IPS-18c (cell line): ENCODE results near the gene TBX15.

Experiments used
- H3K4me3 ChIP-seq: 2 replicates; pipeline ENCODE4 v1.7.0; 2013; ENCODE audit warnings: low read depth, mild to moderate bottlenecking, low read length, moderate library complexity; ENCODE audit not compliant: insufficient read depth
- H3K9me3 ChIP-seq: one replicate; pipeline ENCODE4 v1.6.1; 2013; ENCODE audit warnings: mild to moderate bottlenecking, low read length, moderate library complexity; ENCODE audit not compliant: control insufficient read depth, insufficient read depth

The TBX15 gene

GRCh38 chr1:118894836-118895235 lies 93.3 kb downstream of the TBX15 start:
- Histone ChIP-seq H3K9me3 (no peaks in the 10 kb centered on the region), H3K4me3 (no peak overlapping the region)

GRCh38 chr1:118890851-118891384 lies 97.2 kb downstream of the TBX15 start:
- no peak overlapping the region for H3K4me3 ChIP-seq

GRCh38 chr1:118884946-118885345 lies 103.2 kb downstream of the TBX15 start:
- no peaks in the 10 kb centered on the region for H3K9me3 ChIP-seq
- H3K4me3 ChIP-seq = no peak overlapping the region

More at GRCh38 chr1:118890851-118891384, 97.2 kb downstream of the TBX15 start:
- no peaks in the 10 kb centered on the region for H3K9me3 ChIP-seq

GRCh38 chr1:118881751-118882150 lies 106.4 kb downstream of the TBX15 start:
- Histone ChIP-seq H3K4me3 (no peak overlapping the region), H3K9me3 (no peaks in the 10 kb centered on the region)

- H3K4me3 ChIP-seq = no peak overlapping the region
- H3K9me3 ChIP-seq = no peaks in the 10 kb centered on the region
These were observed 109.5 kb downstream of the TBX15 start for GRCh38 chr1:118878661-118879060.

- H3K4me3 ChIP-seq = no peak overlapping the region
- no peaks in the 10 kb centered on the region for H3K9me3 ChIP-seq
These were observed 110.3 kb downstream of the TBX15 start for GRCh38 chr1:118877668-118878396.

- H3K9me3 ChIP-seq = no peaks in the 10 kb centered on the region
These were observed 116.5 kb downstream of the TBX15 start for GRCh38 chr1:118871582-118872171.

GRCh38 chr1:118868387-118868786 lies 119.8 kb downstream of the TBX15 start:
- Histone ChIP-seq H3K4me3 (no peak overlapping the region), H3K9me3 (no peaks in the 10 kb centered on the region)

More at GRCh38 chr1:118871582-118872171, 116.5 kb downstream of the TBX15 start:
- no peak overlapping the region for H3K4me3 ChIP-seq

GRCh38 chr1:118866330-118866729 lies 121.8 kb downstream of the TBX15 start:
- no peaks in the 10 kb centered on the region for H3K9me3 ChIP-seq
- no peak overlapping the region for H3K4me3 ChIP-seq

GRCh38 chr1:118863688-118864087 lies 124.5 kb downstream of the TBX15 start:
- peaks cover 2% of the 10 kb centered on the region for H3K9me3 ChIP-seq
- no peak overlapping the region for H3K4me3 ChIP-seq

GRCh38 chr1:118862755-118863154 lies 125.4 kb downstream of the TBX15 start:
- Histone ChIP-seq H3K4me3 (no peak overlapping the region), H3K9me3 (peaks cover 2% of the 10 kb centered on the region)

- H3K4me3 ChIP-seq = no peak overlapping the region
- H3K9me3 ChIP-seq = peaks cover 2% of the 10 kb centered on the region
These were observed 126.9 kb downstream of the TBX15 start for GRCh38 chr1:118861216-118861615.

GRCh38 chr1:118859999-118860398 lies 128.1 kb downstream of the TBX15 start:
- Histone ChIP-seq H3K9me3 (peaks cover 2% of the 10 kb centered on the region), H3K4me3 (no peak overlapping the region)

GRCh38 chr1:118846443-118846842 lies 141.7 kb downstream of the TBX15 start:
- no peaks in the 10 kb centered on the region for H3K9me3 ChIP-seq
- H3K4me3 ChIP-seq = no peak overlapping the region

GRCh38 chr1:118842452-118843201 lies 145.5 kb downstream of the TBX15 start:
- Histone ChIP-seq H3K9me3 (no peaks in the 10 kb centered on the region), H3K4me3 (no peak overlapping the region)

GRCh38 chr1:118841521-118841920 lies 146.6 kb downstream of the TBX15 start:
- no peak overlapping the region for H3K4me3 ChIP-seq
- H3K9me3 ChIP-seq = no peaks in the 10 kb centered on the region
